Gastrocnemius medialis (tissue), 4 donors: Measurements from ENCODE around the gene WNT9A. TPM values are rescaled to one million over a fixed set of nuclear protein-coding genes. Genes with fewer than 3 reads are reported as not detected.

ENCODE experiments used
- ATAC-seq, 2 donors: fragments of 150-250 bp; one replicate each; pipeline ENCODE4 v1.9.1; 2016
- DNase-seq, 2 donors: peaks; one replicate each; pipeline ENCODE4 v3.0.0-alpha.2; 2019
- H3K27ac ChIP-seq, 4 donors: fragments of 200-600 bp; sonication (generic); 1 replicate in 1 of 4; 2 replicates in 3 of 4; pipeline ENCODE4 v1.5.1; 2016 to 2018; ENCODE audit warnings: mild to moderate bottlenecking in 2 of 4, moderate library complexity in 1 of 4
- H3K27me3 ChIP-seq, 3 donors: fragments of 200-600 bp; sonication (generic) in 2 of 3; 1 replicate in 1 of 3; 2 replicates in 2 of 3; pipeline versions ENCODE4 v1.5.1 to v1.6.0; 2016 to 2019; ENCODE audit warnings: mild to moderate bottlenecking in 1 of 3, moderate library complexity in 1 of 3
- H3K36me3 ChIP-seq, 2 donors: fragments of 200-600 bp; sonication (generic) in 1 of 2; one replicate each; pipeline ENCODE4 v1.5.1; 2017 to 2018
- H3K4me1 ChIP-seq, 2 donors: fragments of 200-600 bp; sonication (generic) in 1 of 2; one replicate each; pipeline ENCODE4 v1.5.1; 2016 to 2017; ENCODE audit warnings: mild to moderate bottlenecking in 2 of 2
- H3K4me3 ChIP-seq, 4 donors: fragments of 200-600 bp; sonication (generic) in 3 of 4; 1 replicate in 1 of 4; 2 replicates in 3 of 4; pipeline ENCODE4 v1.5.1; 2016 to 2019; ENCODE audit warnings: mild to moderate bottlenecking in 2 of 4
- H3K9me3 ChIP-seq, 3 donors: fragments of 200-600 bp; sonication (generic) in 2 of 3; 1 replicate in 1 of 3; 2 replicates in 2 of 3; pipeline ENCODE4 v1.5.1; 2016 to 2019
- CTCF ChIP-seq, 5 experiments: fragments of 450-650 bp in 3 of 5; fragments of 200-600 bp in 2 of 5; sonication (generic) in 2 of 5; IDR thresholded peaks in 4 of 5; conservative IDR thresholded peaks in 1 of 5; 1 replicate in 4 of 5; 2 replicates in 1 of 5; pipeline ENCODE4 v1.5.1; 2016 to 2019; ENCODE audit warnings: antibody characterized with exemption in 5 of 5, mild to moderate bottlenecking in 3 of 5, moderate library complexity in 3 of 5
- POLR2A ChIP-seq, 2 donors: fragments of 450-650 bp; IDR thresholded peaks; one replicate each; pipeline ENCODE4 v1.6.1; 2017; ENCODE audit warnings: antibody characterized with exemption in 2 of 2, mild to moderate bottlenecking in 2 of 2, moderate library complexity in 2 of 2
- in situ Hi-C, 4 donors: fragments of 200-750 bp; cut with MboI; loops; one replicate each; pipeline versions ENCODE4 v1.15.0 to v1.8.0; 2017; ENCODE audit warnings: low sequenced_read_pairs in 4 of 4
- intact Hi-C: fragments of 100-400 bp; cut with DNase I; formaldehyde crosslinking; loops from one replicate; pipeline ENCODE4 v1.15.1; 2023; ENCODE audit warnings: low total_unique reads
- total RNA-seq, 4 donors: library from RNA; depleted of rRNA; stranded (reverse); fragments of >200 nt; gene quantifications; one replicate each; pipeline versions ENCODE4 v1.1.0 to v1.2.3, GENCODE V29; 2016

The WNT9A gene
- total RNA-seq, 4 donors from 2014 or later = 6.8 to 29.4 (median 15.5) TPM

- intact Hi-C loops (no loop called here), in situ Hi-C loops (loop anchor here in 1 of 4 donors (10.0 kb wide), 1 partner anchor 173 kb away; no protein-coding TSS in a partner anchor)
- H3K27ac ChIP-seq = peak overlapping the region in 1 of 4 donors; percentile 90
- DNase-seq = no peak
- TF ChIP-seq CTCF (IDR thresholded peaks at IDR 0.05 in 4 of 5, conservative IDR thresholded peaks at IDR 0.05 in 1 of 5) (no peak), POLR2A (IDR thresholded peaks at IDR 0.05) (no peak)
- no peak for ATAC-seq
- no peak overlapping the region for H3K4me3 ChIP-seq
- peaks cover 47 to 55% of the 10 kb centered on the region in 2 donors for H3K4me1 ChIP-seq
- H3K9me3 ChIP-seq = no peaks in the 10 kb centered on the region
- H3K27me3 ChIP-seq = no peaks in the 10 kb centered on the region
- no peaks in the 10 kb centered on the region for H3K36me3 ChIP-seq
These were observed 9.5 kb downstream of the WNT9A start for GRCh38 chr1:227938276-227938675.

DNA sequence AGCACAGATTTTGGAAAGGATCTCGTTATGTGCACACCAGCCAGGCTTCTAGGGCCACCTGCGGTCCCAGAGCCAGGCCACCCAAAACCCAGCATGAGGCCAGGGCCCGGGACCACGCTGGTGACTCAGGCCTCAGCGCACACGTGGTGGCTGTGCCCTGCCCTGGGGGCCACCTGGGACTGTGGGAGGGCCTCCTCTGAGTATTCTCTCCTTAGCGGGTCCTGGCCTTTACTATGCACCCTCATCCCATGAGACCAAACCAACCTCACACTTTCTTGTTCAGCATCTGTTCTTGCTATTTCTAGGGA is 9.9 kb downstream of the WNT9A start:
- in situ Hi-C loops = loop anchor here in 1 of 4 donors (10.0 kb wide), 1 partner anchor 173 kb away; no protein-coding TSS in a partner anchor
- ATAC-seq (no peak), DNase-seq (peak in 1 of 2 donors; percentile 5)
- H3K36me3 ChIP-seq = no peaks in the 10 kb centered on the region
- no peak overlapping the region for H3K4me3 ChIP-seq
- H3K4me1 ChIP-seq = peaks cover 43 to 50% of the 10 kb centered on the region in 2 donors
- H3K27me3 ChIP-seq = no peaks in the 10 kb centered on the region
- peak overlapping the region in 2 of 4 donors; percentile 87 to 90 for H3K27ac ChIP-seq
- TF ChIP-seq CTCF (IDR thresholded peaks at IDR 0.05 in 4 of 5, conservative IDR thresholded peaks at IDR 0.05 in 1 of 5) (no peak), POLR2A (IDR thresholded peaks at IDR 0.05) (no peak)
- H3K9me3 ChIP-seq = no peaks in the 10 kb centered on the region
- intact Hi-C loops = no loop called here

GRCh38 chr1:227937031-227937837 is 10.5 kb downstream of the WNT9A start:
- Histone ChIP-seq H3K36me3 (no peaks in the 10 kb centered on the region), H3K4me1 (peaks cover 37 to 45% of the 10 kb centered on the region in 2 donors), H3K27me3 (no peaks in the 10 kb centered on the region), H3K27ac (peak overlapping the region in 3 of 4 donors; percentile 85 to 90 (median 87)), H3K4me3 (no peak overlapping the region), H3K9me3 (no peaks in the 10 kb centered on the region)
- in situ Hi-C loops (loop anchor here in 1 of 4 donors (10.0 kb wide), 1 partner anchor 172 kb away; no protein-coding TSS in a partner anchor), intact Hi-C loops (no loop called here)
- ATAC-seq (no peak), DNase-seq (peak in 1 of 2 donors; percentile 5)
- no peak for TF ChIP-seq POLR2A (IDR thresholded peaks at IDR 0.05)

DNA sequence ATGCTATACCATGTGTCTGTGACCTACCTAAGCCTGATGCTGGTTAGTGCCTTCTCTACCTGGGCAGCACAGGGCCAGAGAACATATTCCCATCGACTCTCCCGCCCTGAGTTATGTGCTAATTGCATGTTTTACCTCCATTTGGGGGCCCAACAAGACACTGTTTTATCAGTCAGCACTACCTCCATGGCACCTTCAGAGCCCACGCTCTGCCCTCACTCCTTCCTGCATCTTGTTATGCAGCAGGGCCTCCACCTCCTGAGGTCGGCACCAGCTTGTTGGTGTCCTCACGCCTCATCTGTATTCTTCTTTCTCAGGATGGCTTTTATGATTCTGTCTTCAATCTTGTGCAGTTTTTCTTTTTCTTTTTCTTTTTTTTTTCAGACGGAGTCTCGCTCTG is 11.9 kb downstream of the WNT9A start:
- Histone ChIP-seq H3K9me3 (no peaks in the 10 kb centered on the region), H3K4me1 (peaks cover 23 to 32% of the 10 kb centered on the region in 2 donors), H3K27ac (peak overlapping the region in 3 of 4 donors; percentile 85 to 90 (median 87)), H3K4me3 (no peak overlapping the region), H3K27me3 (no peaks in the 10 kb centered on the region), H3K36me3 (no peaks in the 10 kb centered on the region)
- TF ChIP-seq POLR2A (IDR thresholded peaks at IDR 0.05) (no peak), CTCF (IDR thresholded peaks at IDR 0.05 in 4 of 5, conservative IDR thresholded peaks at IDR 0.05 in 1 of 5) (no peak)
- intact Hi-C loops (no loop called here), in situ Hi-C loops (loop anchor here in 1 of 4 donors (10.0 kb wide), 1 partner anchor 171 kb away; no protein-coding TSS in a partner anchor)
- DNase-seq (no peak), ATAC-seq (no peak)
